ENCODE measurements around the gene MEGF11.

DNA sequence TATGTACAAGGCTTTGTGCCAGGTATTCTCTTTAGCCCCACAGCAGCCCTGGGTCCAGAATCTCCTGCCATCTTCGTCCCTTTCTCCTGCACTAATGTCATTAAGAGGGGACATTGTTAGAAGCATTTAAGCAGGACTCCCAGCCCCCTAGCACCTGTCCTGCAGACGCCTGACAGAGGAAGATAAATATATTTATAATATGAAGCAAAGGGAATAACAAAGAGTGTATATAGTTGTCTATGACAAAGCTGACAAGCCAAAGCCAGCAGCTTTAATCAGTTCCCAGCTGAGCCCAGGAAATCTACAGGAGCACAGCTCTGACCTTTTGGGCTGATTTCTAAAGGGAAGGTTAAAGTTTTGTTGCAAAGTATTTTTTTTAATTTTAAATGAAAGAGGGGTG is 96.0 kb downstream of the MEGF11 start:
- TF ChIP-seq, protein P1, sequence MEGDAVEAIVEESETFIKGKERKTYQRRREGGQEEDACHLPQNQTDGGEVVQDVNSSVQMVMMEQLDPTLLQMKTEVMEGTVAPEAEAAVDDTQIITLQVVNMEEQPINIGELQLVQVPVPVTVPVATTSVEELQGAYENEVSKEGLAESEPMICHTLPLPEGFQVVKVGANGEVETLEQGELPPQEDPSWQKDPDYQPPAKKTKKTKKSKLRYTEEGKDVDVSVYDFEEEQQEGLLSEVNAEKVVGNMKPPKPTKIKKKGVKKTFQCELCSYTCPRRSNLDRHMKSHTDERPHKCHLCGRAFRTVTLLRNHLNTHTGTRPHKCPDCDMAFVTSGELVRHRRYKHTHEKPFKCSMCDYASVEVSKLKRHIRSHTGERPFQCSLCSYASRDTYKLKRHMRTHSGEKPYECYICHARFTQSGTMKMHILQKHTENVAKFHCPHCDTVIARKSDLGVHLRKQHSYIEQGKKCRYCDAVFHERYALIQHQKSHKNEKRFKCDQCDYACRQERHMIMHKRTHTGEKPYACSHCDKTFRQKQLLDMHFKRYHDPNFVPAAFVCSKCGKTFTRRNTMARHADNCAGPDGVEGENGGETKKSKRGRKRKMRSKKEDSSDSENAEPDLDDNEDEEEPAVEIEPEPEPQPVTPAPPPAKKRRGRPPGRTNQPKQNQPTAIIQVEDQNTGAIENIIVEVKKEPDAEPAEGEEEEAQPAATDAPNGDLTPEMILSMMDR (IDR thresholded peaks at IDR 0.05) = no peak
- no peak for TF ChIP-seq POLR2AphosphoS5 (IDR thresholded peaks at IDR 0.05)
- TF ChIP-seq POLR2A (IDR thresholded peaks at IDR 0.05) = no peak

All from breast epithelium (tissue), 3 donors.